HepG2 (cell line): ENCODE measurements around the gene MFNG.

Experiments
- CCAR2 ChIP-seq: fragments of 200-400 bp; formaldehyde crosslinking; optimal IDR thresholded peaks from 2 replicates; pipeline ENCODE3; 2018; ENCODE audit warnings: low read depth, mild to moderate bottlenecking, low read length, moderate library complexity
- CHCHD3 ChIP-seq: sonication (generic); formaldehyde crosslinking; IDR thresholded peaks from 2 replicates; pipeline ENCODE4 v1.8.0; 2022; ENCODE audit warnings: mild to moderate bottlenecking, missing genetic modification reagents, moderate library complexity
- CHD4 ChIP-seq: fragments of 200-600 bp; sonication (generic); IDR thresholded peaks from 2 replicates; pipeline ENCODE4 v1.7.0; 2017; ENCODE audit warnings: mild to moderate bottlenecking, low read length, borderline replicate concordance
- EHMT2 ChIP-seq: fragments of 200-600 bp; sonication (generic); IDR thresholded peaks from 2 replicates; pipeline ENCODE4 v1.7.0; 2017; ENCODE audit warnings: antibody characterized with exemption, low read depth, low read length, borderline replicate concordance
- FOXA1 ChIP-seq, 2 experiments: fragments of 450-650 bp in 1 of 2; sonication (generic) in 1 of 2; formaldehyde crosslinking in 1 of 2; IDR thresholded peaks; 2 replicates each; pipeline versions ENCODE4 v1.4.0 to v1.6.1; 2016 to 2020; ENCODE audit warnings: missing genetic modification reagents in 1 of 2
- JUN ChIP-seq: sonication (generic); formaldehyde crosslinking; IDR thresholded peaks from 2 replicates; pipeline ENCODE4 v1.4.0; 2020; ENCODE audit warnings: mild to moderate bottlenecking, missing genetic modification reagents
- JUND ChIP-seq: sonication (generic); formaldehyde crosslinking; IDR thresholded peaks from 2 replicates; pipeline ENCODE4 v1.8.0; 2022; ENCODE audit warnings: mild to moderate bottlenecking, missing genetic modification reagents
- POLR2AphosphoS5 ChIP-seq: IDR thresholded peaks from 2 replicates; pipeline ENCODE4 v1.6.1; 2012; ENCODE audit warnings: low read depth, low read length
- RAD21 ChIP-seq: fragments of 450-650 bp; formaldehyde crosslinking; IDR thresholded peaks from 2 replicates; pipeline ENCODE4 v1.5.0; 2020; ENCODE audit warnings: mild to moderate bottlenecking
- SOX6 ChIP-seq, 2 experiments: fragments of 450-650 bp in 1 of 2; sonication (generic) in 1 of 2; formaldehyde crosslinking in 1 of 2; IDR thresholded peaks; 2 replicates each; pipeline versions ENCODE4 v1.4.0 to v1.6.1; 2017 to 2020; ENCODE audit warnings: antibody characterized with exemption in 1 of 2, mild to moderate bottlenecking in 1 of 2, missing genetic modification reagents in 1 of 2
- ZFP36L2 ChIP-seq: sonication (generic); formaldehyde crosslinking; IDR thresholded peaks from 2 replicates; pipeline ENCODE4 v1.4.0; 2020; ENCODE audit warnings: missing genetic modification reagents
- ZNF281 ChIP-seq: sonication (generic); formaldehyde crosslinking; IDR thresholded peaks from 2 replicates; pipeline ENCODE4 v1.4.0; 2020; ENCODE audit warnings: missing genetic modification reagents, borderline replicate concordance
- TF ChIP-seq, protein P1 (sequence below): sonication (generic); formaldehyde crosslinking; IDR thresholded peaks from 2 replicates; pipeline ENCODE4 v1.5.0; 2020; ENCODE audit warnings: missing genetic modification reagents

GRCh38 chr22:37473437-37473946 is 12.7 kb downstream of the MFNG start:
- TF ChIP-seq EHMT2 = no peak
- TF ChIP-seq, protein P1, sequence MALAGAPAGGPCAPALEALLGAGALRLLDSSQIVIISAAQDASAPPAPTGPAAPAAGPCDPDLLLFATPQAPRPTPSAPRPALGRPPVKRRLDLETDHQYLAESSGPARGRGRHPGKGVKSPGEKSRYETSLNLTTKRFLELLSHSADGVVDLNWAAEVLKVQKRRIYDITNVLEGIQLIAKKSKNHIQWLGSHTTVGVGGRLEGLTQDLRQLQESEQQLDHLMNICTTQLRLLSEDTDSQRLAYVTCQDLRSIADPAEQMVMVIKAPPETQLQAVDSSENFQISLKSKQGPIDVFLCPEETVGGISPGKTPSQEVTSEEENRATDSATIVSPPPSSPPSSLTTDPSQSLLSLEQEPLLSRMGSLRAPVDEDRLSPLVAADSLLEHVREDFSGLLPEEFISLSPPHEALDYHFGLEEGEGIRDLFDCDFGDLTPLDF (CRISPR knock-in tag) = no peak
- TF ChIP-seq JUN (CRISPR knock-in tag) = no peak
- no peak for TF ChIP-seq JUND (CRISPR knock-in tag)
- no peak for TF ChIP-seq CHCHD3 (CRISPR knock-in tag)
- TF ChIP-seq ZNF281 = no peak
- TF ChIP-seq POLR2AphosphoS5 = no peak
- no peak for TF ChIP-seq FOXA1 (IDR thresholded peaks at IDR 0.05)
- TF ChIP-seq FOXA1 (CRISPR knock-in tag; IDR thresholded peaks at IDR 0.05) = no peak
- TF ChIP-seq ZFP36L2 (CRISPR knock-in tag) = no peak
- no peak for TF ChIP-seq CHD4
- no peak for TF ChIP-seq RAD21 (CRISPR knock-in tag)
- no peak for TF ChIP-seq SOX6 (IDR thresholded peaks at IDR 0.05)
- no peak for TF ChIP-seq SOX6 (CRISPR knock-in tag; IDR thresholded peaks at IDR 0.05)
- TF ChIP-seq CCAR2 = no peak
